Activated CD8-positive, alpha-beta memory T cell treated with anti-CD3 and anti-CD28 coated beads for 1 hour (primary cell): ENCODE measurements around the gene KDM4C.

Experiments
- DNase-seq, 2 donors: peaks; one replicate each; pipeline ENCODE4 v3.0.0-alpha.2; 2020; ENCODE audit warnings: low read depth in 1 of 2; ENCODE audit errors: extremely low read depth in 1 of 2

The KDM4C gene

DNA sequence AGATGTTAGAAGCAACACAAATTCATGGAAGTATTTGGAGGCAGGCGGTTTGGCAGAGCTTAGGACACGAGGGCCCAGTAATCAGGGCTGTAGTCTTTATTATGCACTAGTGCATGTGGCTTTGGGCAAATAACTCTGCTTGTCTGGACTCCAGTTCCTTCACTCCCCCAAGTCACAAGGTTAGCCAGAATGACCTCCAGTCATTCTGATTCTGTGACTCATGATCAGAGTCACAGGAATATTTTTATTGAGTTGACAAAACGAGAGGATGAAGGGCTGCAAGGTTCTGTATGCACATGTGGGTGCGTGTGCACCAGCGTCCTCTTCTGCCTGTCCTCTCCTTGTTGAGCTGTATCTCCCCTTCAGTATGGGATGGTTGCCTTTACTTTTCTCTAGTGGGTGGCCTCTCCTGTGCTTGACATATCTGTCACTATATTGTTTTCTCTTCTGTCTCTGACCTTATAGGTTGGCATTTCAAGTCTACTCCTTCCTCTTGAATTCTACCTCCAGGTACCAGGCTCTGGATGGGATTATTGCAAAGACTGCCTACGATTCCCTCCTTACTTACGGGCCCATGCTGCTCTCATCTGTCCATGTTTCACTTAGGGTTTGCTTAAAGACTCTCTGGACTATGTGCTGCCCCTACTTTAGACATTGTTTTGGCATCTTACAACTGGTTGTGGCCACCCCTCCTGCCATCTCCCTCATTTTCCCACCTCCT lies 94.6 kb downstream of the KDM4C start:
- no peak for DNase-seq

DNA sequence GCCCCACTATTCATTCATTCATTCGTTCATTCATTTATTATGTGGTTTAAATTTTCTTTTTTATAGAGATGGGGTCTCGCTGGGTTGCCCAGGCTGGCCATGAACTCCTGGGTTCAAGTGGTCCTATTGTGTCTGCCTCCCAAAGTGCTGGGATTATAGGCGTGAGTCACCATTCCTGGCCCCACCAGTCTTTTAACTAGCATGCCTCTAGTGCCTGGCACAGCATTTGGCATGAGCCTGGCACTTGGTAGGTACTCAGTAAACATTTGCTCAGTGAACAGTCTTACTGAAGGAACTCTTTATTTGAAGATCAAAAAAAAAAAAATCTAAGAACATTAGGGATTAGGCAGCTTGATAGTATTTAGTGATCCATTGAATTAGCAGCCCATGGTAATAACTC lies 98.1 kb downstream of the KDM4C start:
- no peak for DNase-seq

DNA sequence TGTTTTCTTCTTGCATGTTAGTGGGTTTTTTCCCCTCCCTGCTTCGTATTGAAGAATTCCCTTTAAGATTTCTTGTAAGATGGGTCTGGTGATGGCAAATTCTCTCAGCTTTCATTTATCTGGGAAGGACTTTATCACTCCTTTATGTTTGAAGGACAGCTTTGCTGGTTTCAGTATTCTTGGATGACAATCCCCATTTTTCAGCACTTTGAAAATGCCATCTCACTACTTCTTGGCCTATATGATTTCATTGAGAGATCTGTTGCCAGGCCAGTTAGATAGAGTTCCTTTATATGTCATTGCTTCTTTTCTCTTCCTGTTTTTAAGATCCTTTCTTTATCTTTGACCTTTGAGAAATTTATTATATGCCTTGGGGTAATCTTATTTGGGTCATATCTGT lies 106.3 kb downstream of the KDM4C start:
- DNase-seq: no peak

DNA sequence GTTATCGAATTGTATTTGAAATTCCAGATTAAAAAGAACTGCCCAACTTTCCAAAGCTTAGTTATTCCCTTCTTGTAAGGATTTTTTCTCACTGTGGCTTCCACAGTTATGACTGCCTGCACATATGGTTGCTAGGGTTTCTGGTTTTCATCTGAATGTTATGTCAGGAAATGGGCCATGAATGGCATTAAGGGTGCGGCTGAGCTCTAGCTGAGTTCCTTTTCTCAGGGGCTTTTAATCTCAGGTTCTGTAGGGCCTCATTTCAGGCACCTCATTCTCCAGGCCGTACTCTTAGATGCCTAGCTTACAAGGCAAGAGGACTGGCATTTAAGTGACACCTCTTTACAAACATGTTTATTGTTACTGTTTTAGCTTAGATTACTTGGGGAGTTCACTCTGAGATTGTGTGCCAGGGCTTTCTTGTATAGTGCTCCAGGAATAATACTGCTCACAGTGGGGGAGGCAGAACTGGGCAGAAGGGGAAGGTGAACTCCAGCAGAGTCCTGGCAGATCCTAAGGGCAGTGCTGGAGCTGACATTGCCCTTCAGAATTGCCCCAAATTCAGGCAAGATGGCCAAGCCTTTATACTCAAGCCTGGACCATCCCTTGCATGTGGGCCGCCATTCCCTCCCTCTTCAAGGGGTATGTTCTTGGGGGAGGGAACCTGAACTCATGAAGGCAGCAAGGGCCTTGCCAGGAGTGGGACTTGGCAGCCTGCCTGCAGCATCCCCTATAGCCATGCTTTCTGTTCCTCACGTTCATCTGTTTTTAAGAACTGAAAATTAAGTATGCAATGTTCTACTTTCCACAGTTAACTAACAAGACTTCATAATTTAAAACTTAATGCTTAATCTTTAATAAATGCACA lies 111.5 kb downstream of the KDM4C start:
- no peak for DNase-seq

DNA sequence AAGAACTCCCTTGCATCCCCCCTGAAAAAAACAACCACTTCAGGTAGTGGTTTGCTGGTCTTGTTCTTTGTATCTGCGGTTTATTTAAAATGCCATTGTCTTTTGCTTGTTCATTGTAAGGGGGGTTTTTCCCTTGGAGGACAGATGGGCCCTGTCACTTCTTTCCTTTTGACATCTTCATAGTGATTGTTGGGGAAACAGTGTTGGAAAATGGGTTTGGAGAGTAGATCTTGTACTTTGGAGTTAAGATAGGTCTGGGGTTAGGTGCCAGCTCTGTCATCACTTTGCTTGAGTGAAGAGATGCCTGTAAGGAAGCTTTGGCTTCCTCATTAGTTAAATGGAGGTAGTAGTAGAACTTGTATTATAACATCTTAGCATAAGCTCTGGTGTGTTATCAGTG lies 112.4 kb downstream of the KDM4C start:
- no peak for DNase-seq

DNA sequence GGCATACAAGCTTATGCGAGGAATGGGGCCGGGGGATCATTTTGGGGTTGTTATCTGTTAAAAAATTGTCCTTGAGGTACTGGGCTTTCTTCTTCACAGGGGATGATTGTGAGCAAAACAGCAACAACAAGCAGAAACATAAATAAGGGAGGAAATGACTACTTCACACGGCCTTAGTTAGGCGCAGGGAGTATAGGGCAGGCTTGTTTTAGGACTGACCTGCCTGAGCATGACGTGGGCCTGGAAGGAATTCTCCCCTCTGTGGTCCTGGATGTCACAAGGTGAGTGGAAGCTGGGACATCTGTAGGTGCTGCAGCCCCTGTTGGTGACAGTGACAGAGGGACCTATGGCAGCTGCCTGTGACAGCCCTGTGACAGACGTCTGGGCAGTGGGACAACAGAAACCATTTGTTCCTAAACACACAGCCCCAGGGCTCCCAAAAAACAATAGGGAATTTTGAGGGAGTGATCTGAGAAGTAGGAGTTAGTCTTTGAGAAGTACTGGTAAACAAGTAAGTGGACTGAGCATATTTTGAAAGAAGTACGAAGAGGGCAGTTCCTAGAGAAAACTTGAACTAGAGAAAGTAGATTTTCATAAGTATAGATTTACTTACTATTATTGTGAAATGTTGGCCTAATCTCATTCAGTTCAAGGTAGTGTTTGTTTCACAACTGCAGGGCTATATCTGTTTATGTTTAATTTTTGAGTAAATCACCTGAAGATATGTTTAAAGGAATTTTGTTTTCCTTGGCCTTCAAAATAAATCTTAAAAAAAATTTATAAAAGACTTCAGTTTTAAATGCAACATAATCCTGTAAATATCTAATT lies 113.1 kb downstream of the KDM4C start:
- no peak for DNase-seq

DNA sequence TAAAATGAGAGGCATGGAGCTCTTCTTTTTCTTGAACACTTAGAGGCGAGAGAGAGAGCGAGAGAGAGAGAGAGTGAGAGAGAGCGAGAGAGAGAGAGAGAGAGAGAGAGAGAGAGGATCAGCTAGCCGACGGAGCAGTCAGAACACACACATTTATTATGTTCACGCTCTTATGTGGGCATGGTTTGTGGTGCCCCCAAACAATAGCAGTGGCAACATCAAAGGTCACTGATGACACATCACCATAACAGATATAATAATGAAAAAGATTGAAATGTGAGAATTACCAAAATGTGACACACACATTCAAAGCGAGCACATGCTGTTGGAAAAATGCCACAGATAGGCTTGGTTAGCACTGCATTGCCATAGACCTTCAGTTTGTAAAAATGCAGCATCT lies 116.1 kb downstream of the KDM4C start:
- peak in 1 of 2 donors; percentile 7 for DNase-seq

DNA sequence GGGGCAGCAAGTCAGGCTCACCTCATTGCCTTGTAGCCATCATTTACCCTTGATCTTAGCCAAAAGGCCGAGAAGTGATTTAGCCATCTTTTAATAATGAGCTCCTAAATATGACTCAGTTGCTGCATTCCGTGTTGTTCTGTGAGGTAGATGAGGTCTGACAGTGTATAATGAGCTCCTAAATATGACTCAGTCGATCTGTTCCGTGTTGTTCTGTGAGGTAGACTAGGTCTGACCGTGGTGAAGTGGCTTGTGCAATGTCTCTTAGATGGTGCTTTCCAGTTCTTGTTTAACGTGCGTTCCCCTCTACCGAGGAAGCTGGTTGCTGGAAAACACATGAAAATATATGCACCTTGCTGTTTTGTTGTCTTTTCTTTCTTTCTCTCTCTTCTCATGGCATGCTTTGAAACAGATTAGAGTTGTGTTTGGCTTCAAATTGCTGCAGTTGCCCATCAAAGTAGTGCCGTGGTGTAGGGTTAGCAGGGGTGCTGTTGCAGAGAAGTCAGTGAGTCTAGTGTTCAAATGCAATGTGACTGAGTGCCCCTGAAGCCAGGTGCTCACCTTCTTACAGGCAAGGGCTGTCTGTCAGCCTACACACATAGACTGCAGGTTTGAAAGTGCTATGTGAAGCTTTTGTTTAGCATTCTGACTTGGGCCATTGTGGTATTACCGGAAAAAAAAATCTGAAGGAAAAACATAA lies 118.6 kb downstream of the KDM4C start:
- no peak for DNase-seq

DNA sequence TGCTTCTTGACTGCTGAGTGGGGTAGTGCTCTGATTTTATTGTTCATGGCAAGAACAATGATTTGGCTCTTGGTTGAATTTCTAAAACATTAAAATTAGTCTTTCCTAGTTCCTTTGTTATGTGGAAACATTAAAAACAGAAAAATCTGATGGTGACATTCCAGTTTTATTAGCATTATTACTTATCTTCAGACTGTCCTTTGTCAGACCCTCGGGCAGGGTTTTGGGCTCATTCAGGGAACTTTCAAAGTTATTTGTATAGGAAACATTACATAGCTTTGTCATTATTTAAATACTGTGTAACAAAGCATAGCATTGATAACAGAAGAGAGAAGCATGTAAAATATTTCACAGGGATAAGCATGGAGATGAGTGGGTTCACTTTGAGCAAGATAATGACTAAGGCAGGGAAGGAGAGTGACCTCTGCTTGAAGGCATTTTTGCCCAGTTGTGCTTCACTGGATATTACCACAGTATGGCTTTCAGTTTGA lies 119.9 kb downstream of the KDM4C start:
- DNase-seq: no peak

DNA sequence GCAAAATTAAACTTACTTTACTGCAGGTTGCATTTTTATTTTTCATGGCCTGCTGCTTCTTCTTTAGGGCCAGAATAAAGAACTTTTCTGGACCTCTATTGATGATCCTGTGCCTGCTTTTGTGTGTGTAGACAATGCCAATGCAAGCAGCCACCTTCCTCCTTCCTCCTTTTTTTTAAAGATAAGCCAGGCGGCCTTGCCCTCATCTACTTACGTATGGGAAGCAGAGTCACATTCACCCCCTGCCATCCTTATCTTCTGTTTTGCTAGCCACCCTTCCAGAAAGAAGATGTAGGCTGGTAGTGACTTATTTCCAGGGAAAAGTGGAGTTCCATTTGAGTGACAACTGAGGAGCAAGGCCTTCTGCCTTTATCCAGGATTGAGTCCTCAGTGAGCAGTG lies 122.9 kb downstream of the KDM4C start:
- DNase-seq: no peak

DNA sequence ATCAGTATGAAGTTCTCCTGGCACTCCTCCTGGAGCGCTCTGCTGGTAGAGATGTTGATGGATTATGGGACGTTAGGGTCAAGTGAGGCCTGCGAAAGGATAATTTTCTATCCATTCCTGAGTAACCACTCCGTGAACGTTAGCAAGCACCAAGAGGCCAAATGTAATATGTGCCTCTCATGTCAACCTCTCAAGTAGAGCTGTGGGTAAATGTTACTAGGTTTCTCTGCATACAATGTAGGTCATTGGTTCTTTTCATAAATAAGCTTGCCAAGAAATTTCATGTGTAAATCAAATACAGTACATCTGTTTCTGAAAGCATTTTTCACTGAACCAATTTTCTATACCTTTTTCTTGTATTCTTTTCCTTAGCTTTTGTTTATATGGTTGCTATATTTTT lies 126.3 kb downstream of the KDM4C start:
- no peak for DNase-seq

DNA sequence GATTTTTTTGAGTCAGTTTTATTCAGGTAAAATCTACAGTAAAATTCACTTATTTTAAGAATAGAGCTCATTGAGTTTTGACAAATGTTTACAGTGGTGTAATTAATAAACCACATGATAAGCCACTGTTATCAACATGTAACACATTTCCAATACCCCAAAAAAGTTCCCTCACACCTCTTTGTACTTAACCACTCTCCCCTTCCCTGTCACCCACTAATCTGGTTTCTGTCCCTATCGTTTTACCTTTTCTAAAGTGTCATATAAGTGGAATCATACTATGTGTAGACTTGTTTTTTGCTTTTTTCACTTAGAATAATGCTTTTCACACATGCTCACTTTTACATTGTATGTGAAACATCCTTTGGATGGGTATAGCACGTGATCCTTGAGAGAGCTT lies 127.2 kb downstream of the KDM4C start:
- no peak for DNase-seq

DNA sequence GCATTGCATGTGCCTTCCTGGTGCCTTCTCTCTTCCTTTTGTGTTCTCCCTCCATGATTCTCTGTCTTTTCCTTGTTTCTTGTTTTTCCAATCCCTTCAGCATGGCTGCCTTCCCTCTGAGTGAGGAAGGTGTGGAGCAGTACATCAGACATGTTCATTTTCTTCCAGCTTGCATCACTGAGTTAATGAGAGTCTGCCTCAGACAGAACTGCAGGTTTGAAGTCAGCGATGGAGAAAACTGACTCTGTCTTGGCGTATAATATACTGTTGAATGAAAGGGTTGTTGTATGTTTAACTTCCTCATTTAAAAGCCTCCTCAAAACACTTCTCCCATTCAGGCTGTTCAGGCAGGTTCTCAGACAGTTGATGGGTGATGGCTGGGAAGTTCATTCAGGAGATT lies 129.3 kb downstream of the KDM4C start:
- no peak for DNase-seq

DNA sequence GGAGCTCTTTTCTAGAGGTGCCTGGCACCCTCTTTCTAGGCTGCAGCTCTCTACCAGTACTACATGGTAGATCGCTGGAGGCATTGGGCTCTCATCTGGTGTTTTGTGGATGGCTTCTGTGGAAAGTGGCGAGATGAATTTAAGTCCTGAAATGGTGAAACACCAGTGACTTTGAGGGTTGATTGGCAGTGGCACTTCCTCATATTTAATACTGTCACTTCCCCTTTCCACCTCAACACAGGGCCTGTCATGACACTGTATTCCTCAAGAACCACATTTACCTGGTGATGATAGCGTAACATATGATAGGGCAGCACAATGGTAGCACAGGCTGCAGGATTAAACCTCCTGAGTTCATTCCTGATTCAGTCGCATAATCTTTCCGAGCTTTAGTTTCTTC lies 132.1 kb downstream of the KDM4C start:
- no peak for DNase-seq

DNA sequence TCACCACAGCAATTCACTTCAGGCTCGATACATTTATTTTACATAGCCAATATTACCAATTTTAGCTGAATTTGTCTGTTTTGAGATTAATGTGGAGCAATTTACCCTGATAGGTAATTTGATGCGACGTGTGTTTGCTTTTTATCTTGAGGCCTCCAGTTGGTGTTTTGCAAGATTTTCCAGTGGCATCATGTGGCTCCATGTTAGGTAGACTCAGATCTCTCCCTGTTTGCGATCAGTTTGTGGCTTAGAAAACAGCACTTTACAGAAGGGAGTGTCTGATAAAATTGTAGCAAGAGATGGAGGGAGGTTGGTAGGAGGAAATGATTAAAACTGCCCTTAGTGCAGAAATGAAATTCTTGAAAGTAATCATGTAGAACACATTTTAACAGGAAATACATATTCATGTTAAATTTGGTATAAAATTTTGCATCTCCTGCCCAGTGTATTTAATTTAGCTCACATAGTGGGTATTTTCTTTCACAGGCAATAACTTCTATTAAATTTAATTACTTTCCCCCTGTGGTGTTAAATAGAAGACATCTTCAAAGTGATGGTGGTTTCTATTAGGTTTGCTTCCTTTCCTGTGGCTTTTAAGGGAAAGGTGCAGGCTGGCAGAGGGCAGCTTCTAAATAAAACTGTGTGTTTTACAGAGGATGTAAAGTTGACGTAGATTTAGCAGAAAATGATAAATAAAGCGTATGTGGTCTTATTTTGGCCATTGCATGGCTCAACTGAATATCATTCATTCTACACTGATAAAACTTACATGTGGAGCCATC lies 135.8 kb downstream of the KDM4C start:
- no peak for DNase-seq

DNA sequence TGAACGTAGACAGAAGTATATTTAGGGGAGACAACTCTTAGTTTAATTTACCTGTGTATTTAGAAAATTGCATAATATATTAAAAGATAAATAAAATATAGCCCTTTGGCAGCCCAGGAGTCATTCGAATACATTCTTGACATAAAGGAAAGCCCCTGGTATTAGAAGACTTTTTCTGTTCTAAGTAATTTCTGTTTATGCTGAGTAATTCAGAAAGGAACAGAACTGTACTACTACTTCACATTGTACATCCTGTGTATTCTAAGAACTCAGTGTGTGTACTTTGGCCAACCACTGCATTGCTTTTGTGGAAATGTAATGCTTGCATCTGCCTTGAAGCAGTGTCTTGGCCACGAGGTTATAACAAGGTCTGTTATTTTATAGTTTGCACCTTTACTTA lies 136.4 kb downstream of the KDM4C start:
- no peak for DNase-seq

DNA sequence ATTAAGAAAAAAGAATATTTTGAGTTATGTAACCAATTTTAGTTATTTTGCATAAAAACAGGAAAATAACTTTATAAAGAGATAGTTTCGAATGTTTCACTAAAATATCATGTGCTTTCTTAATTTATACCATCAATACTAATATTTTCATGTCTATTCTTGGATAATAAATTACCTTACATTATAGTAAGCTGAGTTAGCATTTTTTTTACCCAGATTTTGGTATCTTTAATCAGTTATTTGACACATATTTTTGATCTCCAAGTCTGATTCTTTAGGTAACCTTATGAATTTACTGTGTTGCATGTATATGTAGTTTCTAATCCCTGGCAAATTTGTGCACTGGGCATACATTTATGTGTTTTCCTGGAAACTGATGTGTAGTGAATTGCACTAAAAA lies 138.0 kb downstream of the KDM4C start:
- no peak for DNase-seq

DNA sequence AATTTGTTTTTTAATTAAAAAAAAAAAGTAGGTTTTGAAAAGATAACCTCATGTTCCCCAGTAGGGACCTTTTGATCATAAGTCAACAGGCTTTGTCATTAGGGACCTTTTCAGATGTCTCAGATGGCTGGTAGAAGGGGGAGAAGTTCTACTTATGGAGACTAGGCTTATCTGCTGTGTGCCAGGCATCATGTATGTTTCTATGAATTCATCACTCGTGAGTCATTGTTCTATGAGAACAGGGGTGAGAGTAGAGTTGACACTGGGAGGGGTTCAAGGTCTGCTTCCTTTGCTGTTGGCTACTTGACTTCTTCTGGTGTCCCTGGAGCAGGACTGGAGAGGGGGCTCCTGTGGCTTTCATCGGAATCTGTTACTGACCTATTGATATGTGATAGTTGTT lies 138.8 kb downstream of the KDM4C start:
- no peak for DNase-seq

DNA sequence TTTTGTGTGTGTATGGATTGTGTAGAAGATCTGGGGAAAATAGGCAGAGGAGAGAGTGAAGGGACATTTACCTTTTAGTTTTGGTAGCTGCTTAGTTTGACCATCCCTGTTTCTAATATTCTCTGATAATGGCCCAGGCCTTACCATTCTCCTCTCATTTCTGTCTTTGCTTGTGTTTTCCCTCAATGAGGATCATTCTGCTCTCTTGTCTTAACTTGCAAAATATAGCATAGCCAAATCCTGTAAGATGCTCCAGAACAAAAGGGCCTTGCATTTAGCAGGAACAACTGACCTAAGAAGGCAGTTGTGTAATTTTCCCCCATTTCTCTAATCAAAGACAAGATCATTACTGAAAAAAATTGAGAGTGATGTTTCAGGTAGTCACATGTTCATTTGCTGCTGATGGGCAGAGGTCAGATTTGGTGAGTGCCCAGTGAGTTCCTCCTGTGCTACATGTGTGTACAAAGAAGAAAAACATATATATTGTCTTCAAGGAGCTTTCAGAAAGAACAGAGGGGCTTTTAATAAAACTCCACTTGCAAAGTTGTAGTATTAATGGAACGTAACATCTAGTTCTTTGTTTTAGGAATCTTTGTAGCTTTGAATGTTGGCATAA lies 139.5 kb downstream of the KDM4C start:
- DNase-seq: no peak

DNA sequence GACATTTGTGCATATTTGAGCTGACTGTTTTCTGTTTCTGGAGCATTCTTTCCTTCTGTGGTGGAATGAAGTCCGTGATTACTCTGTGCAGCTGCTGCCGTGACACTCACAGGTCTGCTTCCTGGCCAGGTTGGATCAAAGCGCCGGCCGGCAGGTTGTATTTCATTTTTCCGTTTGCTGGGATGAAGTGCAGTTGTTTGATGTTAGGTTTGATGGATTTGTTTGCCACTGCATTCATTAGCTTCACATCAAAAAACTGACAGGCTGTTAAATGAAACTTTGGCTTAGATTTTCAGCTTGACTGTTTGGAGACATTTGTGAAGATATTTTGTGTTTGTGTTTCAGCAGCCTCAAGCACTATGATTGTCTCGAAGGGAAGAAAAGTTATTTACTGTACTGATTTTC lies 140.1 kb downstream of the KDM4C start:
- no peak for DNase-seq
